Duodenal mucosa (tissue), 2 donors: Measurements from ENCODE around the gene PTPRE.

Source experiments
- H3K27ac ChIP-seq: one replicate; pipeline ENCODE4 v1.7.0; 2013; ENCODE audit warnings: low read depth, low read length
- H3K27me3 ChIP-seq, 2 donors: one replicate each; pipeline ENCODE4 v1.7.0; 2013; ENCODE audit warnings: low read length in 2 of 2, control low read depth in 1 of 2; ENCODE audit not compliant: insufficient read depth in 2 of 2, control insufficient read depth in 1 of 2
- H3K36me3 ChIP-seq, 2 donors: one replicate each; pipeline ENCODE4 v1.7.0; 2013; ENCODE audit warnings: low read length in 2 of 2, control low read depth in 1 of 2; ENCODE audit not compliant: insufficient read depth in 2 of 2, control insufficient read depth in 1 of 2
- H3K4me1 ChIP-seq, 2 donors: one replicate each; pipeline ENCODE4 v1.7.0; 2013; ENCODE audit warnings: low read length in 2 of 2, control low read depth in 1 of 2; ENCODE audit not compliant: insufficient read depth in 2 of 2, control insufficient read depth in 1 of 2
- H3K4me3 ChIP-seq, 2 donors: one replicate each; pipeline ENCODE4 v1.7.0; 2013; ENCODE audit warnings: low read length in 2 of 2, low read depth in 1 of 2
- H3K9ac ChIP-seq, 2 donors: one replicate each; pipeline ENCODE4 v1.7.0; 2013; ENCODE audit warnings: low read length in 2 of 2, low read depth in 1 of 2
- H3K9me3 ChIP-seq, 2 donors: one replicate each; pipeline ENCODE4 v1.7.0; 2013; ENCODE audit warnings: low read length in 2 of 2, control low read depth in 1 of 2; ENCODE audit not compliant: control insufficient read depth in 1 of 2

The PTPRE gene

GRCh38 chr10:128005858-128006257 is 99.0 kb downstream of the PTPRE start:
- Histone ChIP-seq H3K36me3 (no peaks in the 10 kb centered on the region), H3K27me3 (no peaks in the 10 kb centered on the region), H3K27ac (no peak overlapping the region), H3K4me3 (no peak overlapping the region), H3K9me3 (no peaks in the 10 kb centered on the region), H3K4me1 (peaks cover 3 to 5% of the 10 kb centered on the region in 2 donors), H3K9ac (no peak overlapping the region)

- no peaks in the 10 kb centered on the region for H3K36me3 ChIP-seq
- no peak overlapping the region for H3K27ac ChIP-seq
Measured at GRCh38 chr10:128007056-128007455, 100.2 kb downstream of the PTPRE start.

GRCh38 chr10:128007971-128008370 is 101.1 kb downstream of the PTPRE start:
- no peaks in the 10 kb centered on the region for H3K9me3 ChIP-seq
- no peaks in the 10 kb centered on the region for H3K36me3 ChIP-seq
- no peak overlapping the region for H3K9ac ChIP-seq
- H3K4me1 ChIP-seq = peaks cover 7% of the 10 kb centered on the region in 2 donors
- H3K27me3 ChIP-seq = no peaks in the 10 kb centered on the region
- H3K27ac ChIP-seq = no peak overlapping the region
- no peak overlapping the region for H3K4me3 ChIP-seq

More at GRCh38 chr10:128007056-128007455, 100.2 kb downstream of the PTPRE start:
- Histone ChIP-seq H3K27me3 (no peaks in the 10 kb centered on the region), H3K4me3 (no peak overlapping the region), H3K9me3 (no peaks in the 10 kb centered on the region), H3K9ac (no peak overlapping the region), H3K4me1 (peaks cover 7 to 9% of the 10 kb centered on the region in 2 donors)

- H3K4me1 ChIP-seq = peaks cover 7% of the 10 kb centered on the region in 2 donors
- H3K9me3 ChIP-seq = no peaks in the 10 kb centered on the region
- H3K9ac ChIP-seq = no peak overlapping the region
- no peaks in the 10 kb centered on the region for H3K36me3 ChIP-seq
- H3K27ac ChIP-seq = no peak overlapping the region
- no peak overlapping the region for H3K4me3 ChIP-seq
- H3K27me3 ChIP-seq = no peaks in the 10 kb centered on the region
Measured at GRCh38 chr10:128008521-128009250, 101.8 kb downstream of the PTPRE start.

- Histone ChIP-seq H3K9me3 (no peaks in the 10 kb centered on the region), H3K36me3 (no peaks in the 10 kb centered on the region), H3K9ac (no peak overlapping the region), H3K4me3 (no peak overlapping the region), H3K27me3 (no peaks in the 10 kb centered on the region), H3K4me1 (peaks cover 7% of the 10 kb centered on the region in 2 donors), H3K27ac (peak overlapping the region; percentile 28)
Measured at GRCh38 chr10:128009372-128010126, 102.6 kb downstream of the PTPRE start.

GRCh38 chr10:128011059-128011979 is 104.4 kb downstream of the PTPRE start:
- Histone ChIP-seq H3K4me3 (peak overlapping the region; percentile 34 to 47), H3K27me3 (no peaks in the 10 kb centered on the region), H3K9ac (peak overlapping the region in 1 of 2 donors; percentile 16), H3K27ac (no peak overlapping the region), H3K4me1 (peaks cover 7% of the 10 kb centered on the region in 2 donors), H3K9me3 (no peaks in the 10 kb centered on the region), H3K36me3 (no peaks in the 10 kb centered on the region)

- Histone ChIP-seq H3K9ac (no peak overlapping the region), H3K27ac (no peak overlapping the region), H3K9me3 (no peaks in the 10 kb centered on the region)
Measured at GRCh38 chr10:128013626-128014025, 106.7 kb downstream of the PTPRE start.

GRCh38 chr10:128014236-128014635 is 107.3 kb downstream of the PTPRE start:
- Histone ChIP-seq H3K9ac (no peak overlapping the region), H3K4me3 (no peak overlapping the region), H3K27me3 (no peaks in the 10 kb centered on the region)

More at GRCh38 chr10:128013626-128014025, 106.7 kb downstream of the PTPRE start:
- H3K36me3 ChIP-seq = no peaks in the 10 kb centered on the region
- peaks cover 7% of the 10 kb centered on the region in 2 donors for H3K4me1 ChIP-seq
- no peaks in the 10 kb centered on the region for H3K27me3 ChIP-seq
- H3K4me3 ChIP-seq = no peak overlapping the region

GRCh38 chr10:128016423-128017060 is 109.6 kb downstream of the PTPRE start:
- Histone ChIP-seq H3K4me3 (no peak overlapping the region), H3K27ac (no peak overlapping the region), H3K9ac (no peak overlapping the region), H3K9me3 (no peaks in the 10 kb centered on the region), H3K4me1 (peaks cover 0 to 3% of the 10 kb centered on the region in 2 donors), H3K27me3 (no peaks in the 10 kb centered on the region), H3K36me3 (no peaks in the 10 kb centered on the region)

More at GRCh38 chr10:128014236-128014635, 107.3 kb downstream of the PTPRE start:
- Histone ChIP-seq H3K36me3 (no peaks in the 10 kb centered on the region), H3K27ac (no peak overlapping the region), H3K9me3 (no peaks in the 10 kb centered on the region), H3K4me1 (peaks cover 7% of the 10 kb centered on the region in 2 donors)
